WERI-Rb-1 (cell line): ENCODE data around the gene SOBP.

Experiments used
- DNase-seq: peaks from one replicate; pipeline ENCODE4 v3.0.0-alpha.2; 2020
- H3K27ac ChIP-seq: fragments of 250-450 bp; sonication (Bioruptor Pico); 2 replicates; pipeline ENCODE4 v1.5.1; 2020; ENCODE audit warnings: mild to moderate bottlenecking, moderate library complexity
- H3K27me3 ChIP-seq: fragments of 250-450 bp; sonication (Bioruptor Pico); 2 replicates; pipeline ENCODE4 v1.5.1; 2021; ENCODE audit warnings: mild to moderate bottlenecking, low read depth, moderate library complexity; ENCODE audit not compliant: insufficient read depth, severe bottlenecking
- H3K36me3 ChIP-seq: fragments of 250-450 bp; sonication (Bioruptor Pico); 2 replicates; pipeline ENCODE4 v1.5.1; 2020; ENCODE audit warnings: mild to moderate bottlenecking, moderate library complexity
- H3K4me3 ChIP-seq: 2 replicates; pipeline ENCODE4 v1.5.1; 2011; ENCODE audit warnings: low read depth, mild to moderate bottlenecking, control low read depth, low read length
- H3K9me3 ChIP-seq: fragments of 250-450 bp; sonication (Bioruptor Pico); 2 replicates; pipeline ENCODE4 v1.5.1; 2021; ENCODE audit warnings: mild to moderate bottlenecking, moderate library complexity; ENCODE audit not compliant: severe bottlenecking
- TF ChIP-seq, protein P1 (sequence below): IDR thresholded peaks from 2 replicates; pipeline ENCODE4 v1.5.1; 2011; ENCODE audit warnings: low read depth, mild to moderate bottlenecking, control low read depth, inconsistent platforms, low read length

The SOBP gene

DNA sequence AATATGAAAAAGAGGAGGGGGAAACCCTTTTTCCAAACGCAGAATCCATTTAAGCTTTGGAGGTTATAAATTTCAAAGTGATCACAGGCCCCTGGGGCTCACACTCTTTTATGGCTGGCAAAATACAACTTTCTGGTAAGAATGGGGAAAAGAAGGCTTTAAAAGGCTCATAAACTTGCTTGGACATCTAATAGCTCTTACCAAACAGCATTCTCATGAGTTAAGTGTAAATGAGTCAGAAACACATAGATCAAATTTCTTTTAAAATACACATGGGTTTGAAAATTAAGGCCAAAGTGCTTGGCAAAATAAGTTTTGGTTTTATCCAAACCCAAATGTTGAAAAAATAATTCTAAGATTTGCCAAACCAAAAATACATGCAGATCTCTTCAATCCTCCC lies 154.6 kb downstream of the SOBP start:
- no peak overlapping the region for H3K27ac ChIP-seq
- no peak overlapping the region for H3K4me3 ChIP-seq
- H3K9me3 ChIP-seq = no peaks in the 10 kb centered on the region
- H3K36me3 ChIP-seq = no peaks in the 10 kb centered on the region
- H3K27me3 ChIP-seq = no peaks in the 10 kb centered on the region
- no peak for DNase-seq
- TF ChIP-seq, protein P1, sequence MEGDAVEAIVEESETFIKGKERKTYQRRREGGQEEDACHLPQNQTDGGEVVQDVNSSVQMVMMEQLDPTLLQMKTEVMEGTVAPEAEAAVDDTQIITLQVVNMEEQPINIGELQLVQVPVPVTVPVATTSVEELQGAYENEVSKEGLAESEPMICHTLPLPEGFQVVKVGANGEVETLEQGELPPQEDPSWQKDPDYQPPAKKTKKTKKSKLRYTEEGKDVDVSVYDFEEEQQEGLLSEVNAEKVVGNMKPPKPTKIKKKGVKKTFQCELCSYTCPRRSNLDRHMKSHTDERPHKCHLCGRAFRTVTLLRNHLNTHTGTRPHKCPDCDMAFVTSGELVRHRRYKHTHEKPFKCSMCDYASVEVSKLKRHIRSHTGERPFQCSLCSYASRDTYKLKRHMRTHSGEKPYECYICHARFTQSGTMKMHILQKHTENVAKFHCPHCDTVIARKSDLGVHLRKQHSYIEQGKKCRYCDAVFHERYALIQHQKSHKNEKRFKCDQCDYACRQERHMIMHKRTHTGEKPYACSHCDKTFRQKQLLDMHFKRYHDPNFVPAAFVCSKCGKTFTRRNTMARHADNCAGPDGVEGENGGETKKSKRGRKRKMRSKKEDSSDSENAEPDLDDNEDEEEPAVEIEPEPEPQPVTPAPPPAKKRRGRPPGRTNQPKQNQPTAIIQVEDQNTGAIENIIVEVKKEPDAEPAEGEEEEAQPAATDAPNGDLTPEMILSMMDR = no peak

DNA sequence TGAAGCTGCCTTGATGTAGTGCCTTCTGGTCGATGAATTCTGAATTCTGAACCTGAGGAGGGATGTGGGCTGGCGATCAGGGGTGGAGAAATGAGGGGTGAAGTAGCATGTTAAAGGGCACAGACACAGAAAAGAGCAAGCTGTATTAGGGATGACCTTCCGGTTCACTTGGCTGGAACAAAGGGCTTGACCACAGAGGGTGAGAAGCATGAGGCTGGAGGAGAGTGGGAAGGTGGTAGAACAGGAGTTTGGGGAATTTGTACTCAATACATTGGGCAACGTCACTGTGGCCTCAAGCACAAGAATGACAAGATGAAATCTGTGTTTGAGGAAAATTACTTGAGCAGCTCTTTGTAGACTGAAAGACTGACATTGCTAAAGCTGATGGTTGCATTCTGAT lies 155.8 kb downstream of the SOBP start:
- no peaks in the 10 kb centered on the region for H3K9me3 ChIP-seq
- H3K27ac ChIP-seq = no peak overlapping the region
- DNase-seq = no peak
- TF ChIP-seq, protein P1 = no peak
- H3K4me3 ChIP-seq = no peak overlapping the region
- no peaks in the 10 kb centered on the region for H3K27me3 ChIP-seq
- no peaks in the 10 kb centered on the region for H3K36me3 ChIP-seq

DNA sequence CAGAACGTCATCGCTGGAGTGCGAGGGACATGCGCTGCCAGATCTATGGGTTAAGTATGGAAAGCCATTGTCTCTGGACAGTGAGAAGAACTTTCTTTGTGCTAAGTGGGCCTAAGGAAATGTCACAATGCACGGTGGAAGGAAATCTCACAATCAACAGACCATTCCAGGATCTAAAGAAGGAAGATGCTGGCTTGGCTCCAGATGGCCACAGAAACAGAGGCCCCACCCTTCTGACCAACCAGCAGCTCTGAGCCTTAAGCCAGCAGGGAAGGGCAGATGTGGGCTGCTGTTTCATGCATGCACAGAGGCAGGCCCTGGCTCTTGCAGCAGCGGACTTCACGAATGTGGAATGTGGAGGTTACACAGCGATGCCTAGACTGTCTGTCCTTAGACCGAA lies 156.3 kb downstream of the SOBP start:
- H3K9me3 ChIP-seq = no peaks in the 10 kb centered on the region
- H3K27ac ChIP-seq = no peak overlapping the region
- no peak overlapping the region for H3K4me3 ChIP-seq
- no peaks in the 10 kb centered on the region for H3K27me3 ChIP-seq
- no peaks in the 10 kb centered on the region for H3K36me3 ChIP-seq
- no peak for DNase-seq
- TF ChIP-seq, protein P1 = no peak

DNA sequence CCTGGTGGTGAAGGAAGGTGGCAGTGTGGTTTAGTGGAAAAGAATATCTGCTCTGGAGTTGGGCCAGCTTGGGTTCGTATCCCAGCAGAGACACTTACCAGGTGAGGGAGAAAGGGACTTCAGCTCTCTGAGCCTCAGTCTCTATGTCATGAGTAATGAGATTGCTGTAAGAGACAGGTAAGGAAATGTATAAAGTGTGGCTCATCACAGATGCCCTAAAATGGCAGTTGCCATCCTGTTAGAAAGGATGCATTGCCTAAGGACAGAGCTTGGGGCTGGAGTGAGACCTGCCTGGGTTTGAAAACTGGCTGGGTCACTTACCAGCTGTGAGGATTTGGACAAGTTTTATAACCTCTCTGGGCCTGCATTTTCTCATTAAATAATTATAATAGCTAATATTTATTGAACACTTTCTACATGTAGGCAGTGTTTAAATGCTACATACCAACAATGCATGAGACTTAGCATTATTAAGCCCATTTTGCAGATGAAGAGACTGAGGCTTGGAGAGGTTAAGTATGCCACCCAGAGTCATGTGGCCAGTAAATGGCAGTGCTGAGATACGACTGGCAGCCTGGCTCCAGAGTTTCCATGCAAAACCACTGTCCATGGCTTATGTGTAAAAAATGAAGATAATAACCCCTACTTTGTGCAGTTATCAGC lies 157.0 kb downstream of the SOBP start:
- H3K9me3 ChIP-seq = no peaks in the 10 kb centered on the region
- no peak for DNase-seq
- TF ChIP-seq, protein P1 = no peak
- no peaks in the 10 kb centered on the region for H3K36me3 ChIP-seq
- H3K4me3 ChIP-seq = no peak overlapping the region
- no peak overlapping the region for H3K27ac ChIP-seq
- no peaks in the 10 kb centered on the region for H3K27me3 ChIP-seq

DNA sequence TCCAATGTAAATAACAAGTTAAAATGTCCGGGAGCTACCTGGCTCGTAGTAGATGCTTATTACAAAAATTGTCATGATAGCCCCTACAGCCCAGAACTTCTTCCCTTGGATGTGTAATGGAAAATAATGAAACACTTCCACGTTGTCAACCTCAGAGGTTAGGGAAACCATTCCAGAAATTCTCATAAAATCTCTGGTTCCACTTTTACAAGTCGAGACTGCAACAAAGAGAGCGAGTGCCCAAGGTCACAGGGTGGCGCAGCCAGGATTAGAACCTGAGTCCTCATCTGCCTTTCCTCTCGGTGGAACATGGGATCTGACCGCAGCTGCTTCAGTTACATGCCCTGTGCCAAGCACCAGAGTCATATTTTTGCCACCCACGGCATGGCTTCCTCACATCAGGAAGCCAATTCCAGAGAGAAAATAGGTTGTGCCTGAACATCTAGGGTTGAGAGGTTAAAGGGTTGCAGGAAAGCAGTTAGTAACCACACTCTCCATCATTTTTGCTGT lies 157.6 kb downstream of the SOBP start:
- no peaks in the 10 kb centered on the region for H3K36me3 ChIP-seq
- no peaks in the 10 kb centered on the region for H3K27me3 ChIP-seq
- DNase-seq = no peak
- H3K9me3 ChIP-seq = no peaks in the 10 kb centered on the region
- H3K4me3 ChIP-seq = no peak overlapping the region
- no peak overlapping the region for H3K27ac ChIP-seq
- TF ChIP-seq, protein P1 = no peak

DNA sequence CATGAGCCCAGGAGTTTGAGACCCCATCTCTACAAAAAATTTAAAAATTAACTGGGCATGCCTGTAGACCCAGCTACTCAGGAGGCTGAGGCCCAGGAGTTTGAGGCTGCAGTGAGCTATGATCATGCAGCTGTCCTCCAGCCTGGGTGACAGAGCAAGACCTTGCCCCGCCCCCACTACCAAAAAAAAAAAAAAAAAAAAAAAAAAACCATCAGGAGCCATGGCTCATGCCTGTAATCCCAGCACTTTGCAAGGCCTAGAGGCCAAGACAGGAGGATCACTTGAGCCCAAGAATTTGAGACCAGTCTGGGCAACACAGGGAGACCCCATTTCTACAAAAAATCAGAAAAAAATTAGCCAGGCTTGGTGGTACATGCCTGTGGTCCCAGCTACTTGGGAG lies 159.1 kb downstream of the SOBP start:
- Histone ChIP-seq H3K36me3 (no peaks in the 10 kb centered on the region), H3K27me3 (no peaks in the 10 kb centered on the region), H3K27ac (no peak overlapping the region), H3K4me3 (no peak overlapping the region), H3K9me3 (no peaks in the 10 kb centered on the region)
- no peak for DNase-seq
- TF ChIP-seq, protein P1 = no peak
